ENCODE results near the gene PARL. TPM values are rescaled to one million over a fixed set of nuclear protein-coding genes. Genes with fewer than 3 reads are reported as not detected.

PARL gene
- total and polyA plus RNA-seq, 10 donors: 34.5 to 119 (median 56.5) TPM

DNA sequence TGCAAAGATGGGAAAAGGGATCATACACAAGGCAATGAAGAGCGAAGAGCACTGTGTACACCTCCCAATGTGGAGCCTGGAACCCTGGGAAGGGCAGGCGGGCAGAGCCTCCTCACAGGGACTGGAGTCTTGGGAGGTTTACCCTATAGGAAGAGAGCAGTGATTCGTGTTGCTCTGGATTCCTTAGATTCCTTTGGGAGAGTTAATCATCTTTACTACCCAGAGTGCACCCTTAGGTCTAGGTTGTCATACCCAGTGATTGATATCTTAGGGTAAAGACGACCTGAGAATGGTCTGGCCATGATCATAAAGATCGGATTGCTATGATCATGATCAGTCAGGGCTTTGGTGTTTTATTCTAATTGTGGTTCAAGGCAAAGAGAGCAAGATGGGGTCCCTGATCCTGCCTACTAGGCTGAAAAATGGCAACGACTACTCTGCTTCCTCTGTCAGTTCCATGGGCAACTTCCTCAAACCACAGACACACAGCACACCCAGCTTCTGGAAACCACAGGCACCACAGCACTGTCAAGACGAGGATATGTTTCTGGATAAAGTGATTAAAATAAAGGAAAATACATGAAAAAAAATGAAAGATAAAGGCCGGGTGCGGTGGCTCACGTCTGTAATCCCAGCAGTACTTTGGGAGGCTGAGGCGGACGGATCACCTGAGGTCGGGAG is 38.9 kb downstream of the PARL start:
- peaks cover 3 to 99% (median 69%) of the 10 kb centered on the region in 6 donors for H3K36me3 ChIP-seq
- TF ChIP-seq, protein P1, sequence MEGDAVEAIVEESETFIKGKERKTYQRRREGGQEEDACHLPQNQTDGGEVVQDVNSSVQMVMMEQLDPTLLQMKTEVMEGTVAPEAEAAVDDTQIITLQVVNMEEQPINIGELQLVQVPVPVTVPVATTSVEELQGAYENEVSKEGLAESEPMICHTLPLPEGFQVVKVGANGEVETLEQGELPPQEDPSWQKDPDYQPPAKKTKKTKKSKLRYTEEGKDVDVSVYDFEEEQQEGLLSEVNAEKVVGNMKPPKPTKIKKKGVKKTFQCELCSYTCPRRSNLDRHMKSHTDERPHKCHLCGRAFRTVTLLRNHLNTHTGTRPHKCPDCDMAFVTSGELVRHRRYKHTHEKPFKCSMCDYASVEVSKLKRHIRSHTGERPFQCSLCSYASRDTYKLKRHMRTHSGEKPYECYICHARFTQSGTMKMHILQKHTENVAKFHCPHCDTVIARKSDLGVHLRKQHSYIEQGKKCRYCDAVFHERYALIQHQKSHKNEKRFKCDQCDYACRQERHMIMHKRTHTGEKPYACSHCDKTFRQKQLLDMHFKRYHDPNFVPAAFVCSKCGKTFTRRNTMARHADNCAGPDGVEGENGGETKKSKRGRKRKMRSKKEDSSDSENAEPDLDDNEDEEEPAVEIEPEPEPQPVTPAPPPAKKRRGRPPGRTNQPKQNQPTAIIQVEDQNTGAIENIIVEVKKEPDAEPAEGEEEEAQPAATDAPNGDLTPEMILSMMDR (IDR thresholded peaks at IDR 0.05 in 8 of 11, conservative IDR thresholded peaks at IDR 0.05 in 3 of 11): no peak
- TF ChIP-seq POLR2A (IDR thresholded peaks at IDR 0.05) (no peak), POLR2AphosphoS5 (IDR thresholded peaks at IDR 0.05) (no peak)
- no peaks in the 10 kb centered on the region for H3K4me1 ChIP-seq
- H3K27me3 ChIP-seq (replicated peaks in 1 of 7): no peaks in the 10 kb centered on the region
- no peak for DNase-seq
- no peaks in the 10 kb centered on the region for H3K9me3 ChIP-seq
- intact Hi-C loops (cut with DNase I; ENCODE audit: low total_unique reads): no loop called here
- no peak overlapping the region for H3K4me3 ChIP-seq
- WGBS, 5 donors: 68 to 87% (median 80%) methylated on average over 13 of the region's 13 CpGs
- no peak overlapping the region for H3K27ac ChIP-seq

DNA sequence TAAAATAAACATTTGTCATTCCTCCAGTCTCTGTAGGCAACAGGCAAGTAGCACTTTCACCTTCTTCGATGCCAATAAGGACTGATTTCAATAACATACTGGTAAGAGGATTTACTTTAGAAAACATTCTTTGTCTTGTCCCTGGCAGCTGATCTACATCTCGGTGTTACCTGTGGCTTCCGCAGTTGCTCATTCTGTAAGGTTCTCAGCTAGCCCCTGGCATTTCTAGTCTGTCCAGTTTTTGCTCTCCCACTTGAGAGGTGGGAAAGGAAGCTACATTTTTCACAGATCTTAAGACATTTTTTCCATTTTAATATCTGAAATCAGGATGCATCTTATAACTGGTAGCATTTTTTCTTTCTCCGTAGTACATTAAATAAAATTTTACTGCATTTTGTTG is 39.6 kb downstream of the PARL start:
- no peak for DNase-seq
- H3K27me3 ChIP-seq (replicated peaks in 1 of 7): no peaks in the 10 kb centered on the region
- no peaks in the 10 kb centered on the region for H3K4me1 ChIP-seq
- no peaks in the 10 kb centered on the region for H3K9me3 ChIP-seq
- no peak overlapping the region for H3K27ac ChIP-seq
- intact Hi-C loops (cut with DNase I; ENCODE audit: low total_unique reads): no loop called here
- TF ChIP-seq, protein P1 (IDR thresholded peaks at IDR 0.05 in 8 of 11, conservative IDR thresholded peaks at IDR 0.05 in 3 of 11): no peak
- TF ChIP-seq POLR2A (IDR thresholded peaks at IDR 0.05) (no peak), POLR2AphosphoS5 (IDR thresholded peaks at IDR 0.05) (no peak)
- WGBS, 5 donors: 92 to 99% (median 96%) methylated on average over 4 of the region's 4 CpGs
- H3K4me3 ChIP-seq: no peak overlapping the region
- H3K36me3 ChIP-seq: peaks cover 3 to 99% (median 74%) of the 10 kb centered on the region in 6 donors

DNA sequence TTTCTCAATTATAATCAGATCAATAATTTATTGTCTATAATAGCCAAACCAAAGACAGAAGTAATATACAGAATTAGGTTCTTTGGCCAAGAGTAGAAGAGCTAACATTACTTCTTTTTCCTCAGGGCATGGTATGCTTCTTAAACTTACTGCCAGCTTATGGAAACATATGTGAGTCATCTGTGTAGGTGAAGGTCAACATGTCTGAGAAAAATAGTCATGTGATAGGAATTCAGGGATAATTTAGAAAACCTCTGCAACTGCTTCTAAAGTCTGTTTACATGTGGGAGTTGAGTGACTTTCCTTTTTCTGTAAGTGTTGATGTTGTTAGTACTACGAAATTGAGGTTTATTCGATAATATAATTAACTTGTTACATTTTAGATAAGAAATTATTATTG is 40.1 kb downstream of the PARL start:
- H3K9me3 ChIP-seq: no peaks in the 10 kb centered on the region
- no peak overlapping the region for H3K4me3 ChIP-seq
- intact Hi-C loops (cut with DNase I; ENCODE audit: low total_unique reads): no loop called here
- no peak for DNase-seq
- TF ChIP-seq, protein P1 (IDR thresholded peaks at IDR 0.05 in 8 of 11, conservative IDR thresholded peaks at IDR 0.05 in 3 of 11): no peak
- TF ChIP-seq POLR2AphosphoS5 (IDR thresholded peaks at IDR 0.05) (no peak), POLR2A (IDR thresholded peaks at IDR 0.05) (no peak)
- peaks cover 3 to 99% (median 76%) of the 10 kb centered on the region in 6 donors for H3K36me3 ChIP-seq
- H3K4me1 ChIP-seq: no peaks in the 10 kb centered on the region
- no peaks in the 10 kb centered on the region for H3K27me3 ChIP-seq (replicated peaks in 1 of 7)
- no peak overlapping the region for H3K27ac ChIP-seq
- WGBS, 5 donors: 91 to 94% (median 92%) methylated on average over 2 of the region's 2 CpGs

DNA sequence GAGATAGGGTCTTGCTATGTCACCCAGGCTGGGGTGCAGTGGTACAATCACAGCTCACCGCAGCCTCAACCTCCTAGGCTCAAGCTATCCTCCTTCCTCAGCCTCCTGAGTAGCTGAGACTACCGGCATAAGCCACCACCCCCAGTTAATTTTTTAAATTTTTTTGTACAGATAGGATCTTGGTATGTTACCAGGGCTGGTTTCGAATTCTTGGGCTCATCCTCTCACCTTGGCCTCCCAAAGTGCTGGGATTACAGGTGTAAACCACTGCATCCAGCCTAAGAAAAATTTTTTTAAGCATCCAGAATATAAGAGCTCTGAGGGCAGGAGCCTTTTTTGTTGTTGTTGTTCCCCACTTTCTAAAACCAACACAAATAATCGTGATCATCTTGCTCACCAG is 44.9 kb downstream of the PARL start:
- TF ChIP-seq POLR2A (IDR thresholded peaks at IDR 0.05) (no peak), POLR2AphosphoS5 (IDR thresholded peaks at IDR 0.05) (no peak)
- TF ChIP-seq, protein P1 (IDR thresholded peaks at IDR 0.05 in 8 of 11, conservative IDR thresholded peaks at IDR 0.05 in 3 of 11): no peak
- Histone ChIP-seq H3K4me1 (no peaks in the 10 kb centered on the region), H3K9me3 (no peaks in the 10 kb centered on the region), H3K4me3 (no peak overlapping the region), H3K36me3 (peaks cover 3 to 100% (median 72%) of the 10 kb centered on the region in 6 donors), H3K27me3 (replicated peaks in 1 of 7) (no peaks in the 10 kb centered on the region), H3K27ac (no peak overlapping the region)
- no peak for DNase-seq
- 94 to 98% (median 96%) methylated on average over 4 of the region's 4 CpGs for WGBS, 5 donors
- intact Hi-C loops (cut with DNase I; ENCODE audit: low total_unique reads): no loop called here

Data from spleen (tissue), 11 donors.